SU-DHL-6 (cell line): Measurements from ENCODE around the gene KLF15.

Source experiments
- H2AFZ ChIP-seq: fragments of 200-600 bp; sonication (generic); 2 replicates; pipeline ENCODE4 v1.6.1; 2014; ENCODE audit warnings: low read depth, mild to moderate bottlenecking, moderate library complexity, mixed read lengths, antibody characterized with exemption, low read length; ENCODE audit not compliant: severe bottlenecking
- H3F3A ChIP-seq: fragments of 200-600 bp; shearing (Covaris generic); 2 replicates; pipeline ENCODE4 v1.6.0; 2016; ENCODE audit warnings: antibody characterized with exemption, mild to moderate bottlenecking; ENCODE audit not compliant: insufficient read depth
- H3K27ac ChIP-seq: fragments of 200-600 bp; sonication (generic); 2 replicates; pipeline ENCODE4 v1.5.1; 2016; ENCODE audit warnings: low read depth, mild to moderate bottlenecking, low read length, moderate library complexity, mixed read lengths
- H3K27me3 ChIP-seq: fragments of 200-600 bp; sonication (generic), shearing (Covaris generic); 2 replicates; pipeline ENCODE4 v1.6.0; 2014; ENCODE audit warnings: mild to moderate bottlenecking, low read length
- H3K36me3 ChIP-seq: fragments of 200-600 bp; sonication (generic); 2 replicates; pipeline ENCODE4 v1.6.1; 2014; ENCODE audit warnings: mild to moderate bottlenecking, low read length, mixed read lengths
- H3K4me2 ChIP-seq: fragments of 300-600, 200-600 bp; shearing (Covaris generic), sonication (generic); 2 replicates; pipeline ENCODE4 v1.6.0; 2014; ENCODE audit warnings: low read length, low read depth, mild to moderate bottlenecking; ENCODE audit not compliant: poor library complexity, severe bottlenecking
- H3K4me3 ChIP-seq: fragments of 200-600 bp; sonication (generic); 2 replicates; pipeline ENCODE4 v1.5.1; 2014; ENCODE audit warnings: antibody characterized with exemption, low read length, mild to moderate bottlenecking, mixed read lengths; ENCODE audit not compliant: insufficient read depth, poor library complexity, severe bottlenecking
- H3K79me2 ChIP-seq: fragments of 200-600 bp; sonication (generic); 2 replicates; pipeline ENCODE4 v1.6.1; 2014; ENCODE audit warnings: mild to moderate bottlenecking, low read length, moderate library complexity; ENCODE audit not compliant: insufficient read depth
- H3K9ac ChIP-seq: fragments of 200-600 bp; sonication (generic); 2 replicates; pipeline ENCODE4 v1.7.0; 2014; ENCODE audit warnings: mild to moderate bottlenecking, low read length
- H3K9me2 ChIP-seq: fragments of 200-600 bp; sonication (generic); replicated peaks from 2 replicates; pipeline ENCODE4 v1.6.1; 2014; ENCODE audit warnings: low read length; ENCODE audit not compliant: insufficient read depth
- H3K9me3 ChIP-seq: fragments of 200-600 bp; sonication (generic); 2 replicates; pipeline ENCODE4 v1.6.1; 2014; ENCODE audit warnings: low read length, mixed read lengths; ENCODE audit not compliant: insufficient read depth
- H4K20me1 ChIP-seq: fragments of 200-600 bp; sonication (generic); 2 replicates; pipeline ENCODE4 v1.6.1; 2014; ENCODE audit warnings: low read depth, mild to moderate bottlenecking, antibody characterized with exemption, low read length, moderate library complexity, mixed read lengths
- EZH2phosphoT487 ChIP-seq: fragments of 200-600 bp; sonication (generic), shearing (Covaris generic); conservative IDR thresholded peaks from 2 replicates; pipeline ENCODE4 v1.6.1; 2018; ENCODE audit warnings: mild to moderate bottlenecking, antibody characterized with exemption, low read length, moderate library complexity, mixed read lengths
- TF ChIP-seq, protein P1 (sequence below): fragments of 200-600 bp; sonication (generic); IDR thresholded peaks from one replicate; pipeline ENCODE4 v1.5.1; 2017; ENCODE audit warnings: antibody characterized with exemption, mild to moderate bottlenecking, low read length, moderate library complexity; ENCODE audit not compliant: insufficient read depth, poor library complexity, severe bottlenecking

The KLF15 gene

GRCh38 chr3:126295407-126295939 lies 61.7 kb downstream of the KLF15 start:
- Histone ChIP-seq H3F3A (no peaks in the 10 kb centered on the region), H3K79me2 (no peaks in the 10 kb centered on the region), H2AFZ (no peak overlapping the region), H4K20me1 (no peaks in the 10 kb centered on the region), H3K9ac (no peak overlapping the region), H3K9me3 (no peaks in the 10 kb centered on the region), H3K4me3 (no peak overlapping the region), H3K9me2 (no peaks in the 10 kb centered on the region), H3K27me3 (no peaks in the 10 kb centered on the region), H3K4me2 (no peak overlapping the region), H3K36me3 (no peaks in the 10 kb centered on the region), H3K27ac (no peak overlapping the region)
- TF ChIP-seq EZH2phosphoT487 = no peak
- TF ChIP-seq, protein P1, sequence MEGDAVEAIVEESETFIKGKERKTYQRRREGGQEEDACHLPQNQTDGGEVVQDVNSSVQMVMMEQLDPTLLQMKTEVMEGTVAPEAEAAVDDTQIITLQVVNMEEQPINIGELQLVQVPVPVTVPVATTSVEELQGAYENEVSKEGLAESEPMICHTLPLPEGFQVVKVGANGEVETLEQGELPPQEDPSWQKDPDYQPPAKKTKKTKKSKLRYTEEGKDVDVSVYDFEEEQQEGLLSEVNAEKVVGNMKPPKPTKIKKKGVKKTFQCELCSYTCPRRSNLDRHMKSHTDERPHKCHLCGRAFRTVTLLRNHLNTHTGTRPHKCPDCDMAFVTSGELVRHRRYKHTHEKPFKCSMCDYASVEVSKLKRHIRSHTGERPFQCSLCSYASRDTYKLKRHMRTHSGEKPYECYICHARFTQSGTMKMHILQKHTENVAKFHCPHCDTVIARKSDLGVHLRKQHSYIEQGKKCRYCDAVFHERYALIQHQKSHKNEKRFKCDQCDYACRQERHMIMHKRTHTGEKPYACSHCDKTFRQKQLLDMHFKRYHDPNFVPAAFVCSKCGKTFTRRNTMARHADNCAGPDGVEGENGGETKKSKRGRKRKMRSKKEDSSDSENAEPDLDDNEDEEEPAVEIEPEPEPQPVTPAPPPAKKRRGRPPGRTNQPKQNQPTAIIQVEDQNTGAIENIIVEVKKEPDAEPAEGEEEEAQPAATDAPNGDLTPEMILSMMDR = no peak

DNA sequence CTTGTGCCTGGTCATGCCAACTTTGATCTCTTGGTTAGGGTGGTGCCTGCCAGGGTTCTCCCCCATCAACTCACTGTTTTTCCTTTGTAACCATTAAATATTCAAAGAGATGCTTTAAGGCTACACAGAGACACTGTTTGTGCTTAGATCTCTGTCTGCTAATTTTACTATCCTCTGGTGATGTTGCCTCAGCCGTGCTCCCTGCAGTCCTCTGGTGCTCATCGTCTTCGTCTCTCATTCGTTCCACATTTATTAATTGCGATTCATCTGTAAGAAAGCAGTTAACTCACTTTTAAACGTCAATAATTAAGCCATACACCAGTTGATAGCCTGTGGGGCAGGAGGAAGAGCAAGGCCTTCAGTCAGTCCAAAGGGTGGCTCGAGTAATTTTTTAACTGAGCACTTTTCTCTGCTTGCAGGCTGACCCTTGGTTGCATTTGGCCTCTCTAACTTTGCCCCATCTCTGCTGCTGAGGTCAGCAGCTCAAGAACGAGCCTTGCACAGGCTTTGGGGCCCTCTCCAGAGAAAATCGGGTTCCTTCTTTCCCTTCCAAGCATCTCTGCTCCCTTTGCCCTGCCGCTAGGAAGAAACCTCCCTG lies 62.9 kb downstream of the KLF15 start:
- no peaks in the 10 kb centered on the region for H3K79me2 ChIP-seq
- H3K9me3 ChIP-seq = no peaks in the 10 kb centered on the region
- H3K36me3 ChIP-seq = no peaks in the 10 kb centered on the region
- no peaks in the 10 kb centered on the region for H4K20me1 ChIP-seq
- H3K9ac ChIP-seq = no peak overlapping the region
- H3K9me2 ChIP-seq = no peaks in the 10 kb centered on the region
- no peaks in the 10 kb centered on the region for H3F3A ChIP-seq
- H3K27me3 ChIP-seq = no peaks in the 10 kb centered on the region
- no peak overlapping the region for H3K4me2 ChIP-seq
- TF ChIP-seq, protein P1 = no peak
- TF ChIP-seq EZH2phosphoT487 = no peak
- no peak overlapping the region for H3K27ac ChIP-seq
- no peak overlapping the region for H2AFZ ChIP-seq
- no peak overlapping the region for H3K4me3 ChIP-seq

- no peaks in the 10 kb centered on the region for H3K9me2 ChIP-seq
- H3K36me3 ChIP-seq = no peaks in the 10 kb centered on the region
- H3K27me3 ChIP-seq = no peaks in the 10 kb centered on the region
- H3K4me3 ChIP-seq = no peak overlapping the region
- no peaks in the 10 kb centered on the region for H3K9me3 ChIP-seq
- no peak overlapping the region for H3K9ac ChIP-seq
- no peak overlapping the region for H2AFZ ChIP-seq
- H3K79me2 ChIP-seq = no peaks in the 10 kb centered on the region
- H3F3A ChIP-seq = no peaks in the 10 kb centered on the region
- no peak overlapping the region for H3K27ac ChIP-seq
- no peaks in the 10 kb centered on the region for H4K20me1 ChIP-seq
- TF ChIP-seq EZH2phosphoT487 = no peak
- TF ChIP-seq, protein P1 = no peak
- H3K4me2 ChIP-seq = no peak overlapping the region
These were observed 63.7 kb downstream of the KLF15 start for GRCh38 chr3:126293370-126294082.
